Forelimb muscle (tissue), 1 donor: ENCODE data around the gene LRRC3B. TPM values are rescaled to one million over a fixed set of nuclear protein-coding genes. Genes with fewer than 3 reads are reported as not detected.

Experiments used
- DNase-seq: peaks from one replicate; pipeline ENCODE4 v3.0.0-alpha.2; 2013; ENCODE audit warnings: low read depth
- polyA plus RNA-seq: library from polyadenylated mRNA; unstranded; fragments of 120-200 nt; gene quantifications from one replicate; pipeline ENCODE4 v1.2.1, GENCODE V29; 2013; ENCODE audit not compliant: insufficient read length

LRRC3B gene
- polyA plus RNA-seq, 1 donor, result 10.0 TPM

DNA sequence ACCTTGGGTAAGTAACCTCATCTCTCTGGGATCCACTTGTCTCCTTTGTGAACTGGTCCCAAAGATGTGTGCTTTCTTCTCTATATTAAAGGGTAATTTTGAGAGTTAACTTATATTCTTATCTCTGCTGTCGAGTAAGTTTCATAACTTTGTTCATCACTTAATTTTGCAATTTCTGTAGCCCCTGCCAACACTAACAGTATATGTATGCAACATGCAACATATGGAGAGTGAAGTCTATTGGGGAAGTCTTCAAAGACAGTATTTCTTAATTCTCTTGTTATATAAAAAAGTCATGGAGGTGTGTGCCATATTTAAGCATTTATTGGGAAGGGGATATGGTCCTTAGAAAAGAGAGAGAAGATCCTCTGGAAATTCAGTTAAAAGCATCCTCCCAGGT, 85.9 kb downstream of the LRRC3B start:
- DNase-seq, result no peak

DNA sequence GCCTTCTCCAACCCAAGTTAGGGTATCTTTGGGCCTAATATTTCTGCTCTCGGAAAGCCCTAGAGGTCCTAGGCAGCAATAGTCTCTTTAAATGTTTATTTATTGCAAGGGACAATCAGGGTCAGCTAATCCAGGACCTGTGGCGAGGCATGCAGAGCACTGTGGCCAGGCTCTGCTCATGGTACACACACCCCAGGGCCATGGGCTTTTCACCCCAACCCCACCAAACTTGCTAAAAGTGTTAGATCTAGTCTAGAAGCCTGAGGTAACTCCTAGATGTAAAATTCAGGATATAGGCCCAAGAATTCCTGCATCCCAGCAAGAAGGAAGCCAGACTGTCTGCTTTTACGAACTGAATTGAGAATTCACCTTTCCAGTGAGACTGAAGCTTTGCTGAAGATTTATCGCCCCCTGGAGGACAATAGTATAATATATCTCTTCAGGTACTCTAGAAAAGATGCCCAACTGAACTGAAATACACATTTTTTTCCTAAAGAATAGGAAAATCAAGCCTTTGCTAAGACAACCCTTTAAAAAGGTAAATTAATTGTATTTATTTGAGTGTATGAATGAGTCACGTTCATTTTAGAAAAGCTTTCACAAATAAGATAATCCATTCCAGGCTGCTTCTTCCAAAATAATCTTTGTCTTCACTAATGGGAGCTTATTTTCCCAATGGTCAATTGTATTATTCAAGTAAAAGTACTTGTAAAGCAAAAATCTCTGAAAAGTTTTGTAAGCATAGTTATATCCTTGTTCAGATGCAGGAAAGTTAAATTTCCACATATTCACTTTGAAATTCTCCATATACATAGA, 89.8 kb downstream of the LRRC3B start:
- peak; percentile 43 for DNase-seq

DNA sequence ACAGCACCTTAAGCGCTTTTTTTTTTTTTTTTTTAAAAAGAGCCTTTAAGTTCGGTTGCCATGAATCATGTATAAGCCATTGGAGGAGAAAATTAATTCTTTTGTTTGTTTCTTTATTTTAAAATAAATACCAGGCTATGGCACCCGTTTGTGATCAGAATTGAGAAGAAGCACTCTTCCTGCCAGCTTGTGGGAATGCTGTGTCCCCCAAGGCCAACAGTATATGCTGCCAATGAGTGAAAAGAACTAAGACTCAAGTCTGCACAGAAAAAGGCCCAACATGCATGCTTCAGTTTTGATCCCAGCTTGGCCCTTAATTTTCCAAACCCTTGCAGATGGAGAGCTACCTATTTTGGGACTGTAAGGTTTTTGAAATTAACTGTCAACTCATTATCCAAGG, 90.5 kb downstream of the LRRC3B start:
- no peak for DNase-seq

DNA sequence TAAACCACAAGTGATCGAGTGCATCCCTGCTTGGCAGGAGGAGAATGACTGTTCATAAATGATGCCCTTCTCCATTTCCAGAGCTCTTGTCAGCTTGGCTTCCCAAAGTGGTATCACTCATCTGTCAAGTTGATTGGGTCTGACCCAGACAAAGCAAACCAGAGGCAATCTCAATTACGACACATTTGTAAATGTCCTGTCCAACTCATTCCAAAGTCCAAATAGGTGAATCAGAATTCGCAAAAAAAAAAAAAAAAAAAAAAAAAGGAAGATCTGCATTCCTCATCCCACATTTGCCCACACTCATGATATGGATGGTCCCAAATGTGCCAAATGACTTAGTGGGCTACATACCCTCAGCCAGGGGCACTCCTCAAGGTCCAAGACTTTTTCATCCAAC, 91.9 kb downstream of the LRRC3B start:
- DNase-seq, result no peak

DNA sequence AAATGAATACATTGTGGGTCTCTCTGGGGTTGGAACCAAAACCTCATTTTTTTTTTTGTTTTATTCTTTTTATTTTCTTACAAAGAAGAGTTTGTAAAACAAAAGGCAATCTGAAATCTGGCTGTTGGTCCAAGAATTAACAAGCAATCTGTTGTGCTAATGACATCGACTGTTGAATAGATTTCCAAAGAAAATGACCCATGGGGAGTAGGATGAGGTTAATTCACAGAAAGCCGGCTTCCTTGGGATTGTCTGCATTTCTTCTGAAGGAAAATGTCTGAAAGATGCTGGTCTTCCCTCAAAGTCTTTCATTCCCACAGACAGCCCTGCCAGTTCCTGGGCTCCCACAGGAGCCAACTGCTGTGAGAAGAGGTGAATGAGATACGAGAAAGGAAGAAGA, 92.9 kb downstream of the LRRC3B start:
- DNase-seq, result peak; percentile 36

DNA sequence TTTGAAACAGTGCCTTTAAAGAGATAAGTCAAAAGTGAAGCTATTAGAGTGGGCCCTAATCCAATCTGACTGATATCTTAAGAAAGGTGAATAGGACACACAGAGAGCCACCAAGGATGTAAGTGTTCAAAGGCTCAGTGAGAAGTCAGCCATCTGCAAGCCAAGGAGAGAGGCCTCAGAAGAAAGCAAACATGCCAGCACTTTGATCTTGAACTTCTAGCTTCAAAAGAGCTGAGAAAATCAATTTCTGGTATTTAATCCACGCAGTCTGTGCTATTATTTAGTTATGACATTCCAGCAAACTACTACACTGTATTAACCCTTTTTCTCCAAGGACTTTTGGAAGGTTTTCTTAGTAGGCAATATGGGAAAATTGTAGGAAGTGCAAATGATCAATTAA, 95.7 kb downstream of the LRRC3B start:
- no peak for DNase-seq

DNA sequence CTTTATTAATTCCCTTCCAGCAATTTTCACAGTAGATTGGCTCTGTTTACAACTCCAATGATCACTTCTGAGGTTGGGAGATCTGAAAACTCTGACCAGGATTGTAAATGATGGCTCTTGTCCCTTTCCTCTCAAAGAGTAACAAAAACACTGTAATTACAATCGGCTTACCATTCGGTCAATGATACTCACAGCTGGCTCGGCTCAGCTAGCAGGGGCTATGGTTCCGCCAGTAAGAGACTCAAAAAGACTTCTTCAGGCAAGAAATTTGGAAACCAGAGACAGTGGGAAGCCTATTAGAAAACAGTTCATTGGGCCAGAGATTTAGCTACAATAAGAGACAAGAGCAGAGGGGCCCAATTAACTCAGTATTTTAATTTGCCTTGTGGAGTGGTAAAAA, 96.6 kb downstream of the LRRC3B start:
- no peak for DNase-seq

DNA sequence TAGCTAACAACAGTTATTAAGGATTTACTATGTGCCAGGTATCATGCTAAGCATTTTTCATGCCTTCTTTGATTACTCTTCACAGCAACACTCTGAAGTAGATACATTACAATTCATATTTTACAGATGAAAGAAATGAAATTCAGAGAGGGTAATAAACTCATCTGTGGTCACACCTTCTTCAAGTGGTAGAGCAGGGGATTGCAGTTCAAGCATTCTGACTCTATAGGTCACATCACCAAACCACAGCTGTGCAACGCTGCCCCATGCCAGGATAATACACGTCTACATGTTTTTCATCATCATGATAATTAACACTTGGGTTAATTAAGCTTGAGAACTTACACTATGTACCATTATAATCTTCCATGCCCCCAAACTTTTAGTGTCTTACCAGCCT, 98.5 kb downstream of the LRRC3B start:
- DNase-seq, result no peak

DNA sequence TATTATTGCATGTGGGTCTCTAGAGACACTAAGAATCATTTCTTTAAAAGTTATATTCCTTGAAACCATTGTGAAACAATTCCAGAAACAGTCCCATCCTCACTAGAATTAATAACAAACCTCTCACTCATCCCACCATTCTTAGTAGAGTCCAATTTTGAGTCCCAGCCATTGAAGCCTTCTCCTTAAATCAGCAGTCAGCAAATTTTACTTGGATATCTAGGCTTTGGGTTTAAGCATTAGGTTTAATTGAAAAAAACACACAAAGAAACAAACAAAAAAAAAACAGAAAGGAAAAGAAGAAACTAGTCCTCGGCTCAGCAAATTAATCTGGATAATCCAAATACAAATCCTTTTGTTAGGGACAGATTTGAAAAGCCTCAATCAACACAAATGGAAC, 109.3 kb downstream of the LRRC3B start:
- no peak for DNase-seq

DNA sequence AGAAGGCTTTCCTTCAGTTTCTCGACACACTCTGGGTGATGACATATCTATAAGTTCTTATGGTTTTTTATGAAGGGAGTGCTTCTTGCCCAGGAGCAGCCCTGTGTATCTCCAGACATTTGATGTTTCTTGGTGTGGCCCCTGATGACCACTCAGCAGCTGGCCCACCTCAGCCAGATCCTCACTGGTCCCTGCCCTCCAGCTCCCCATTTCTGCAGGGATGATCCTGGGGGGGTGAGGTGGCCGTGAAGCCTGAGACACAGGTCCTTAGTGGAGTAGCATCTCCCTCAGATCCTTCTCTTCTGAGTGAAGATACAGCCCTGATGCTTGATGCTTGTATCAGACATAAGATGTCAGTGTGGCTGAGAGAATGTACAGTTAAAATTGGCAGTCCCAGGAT, 127.7 kb downstream of the LRRC3B start:
- DNase-seq, result no peak

DNA sequence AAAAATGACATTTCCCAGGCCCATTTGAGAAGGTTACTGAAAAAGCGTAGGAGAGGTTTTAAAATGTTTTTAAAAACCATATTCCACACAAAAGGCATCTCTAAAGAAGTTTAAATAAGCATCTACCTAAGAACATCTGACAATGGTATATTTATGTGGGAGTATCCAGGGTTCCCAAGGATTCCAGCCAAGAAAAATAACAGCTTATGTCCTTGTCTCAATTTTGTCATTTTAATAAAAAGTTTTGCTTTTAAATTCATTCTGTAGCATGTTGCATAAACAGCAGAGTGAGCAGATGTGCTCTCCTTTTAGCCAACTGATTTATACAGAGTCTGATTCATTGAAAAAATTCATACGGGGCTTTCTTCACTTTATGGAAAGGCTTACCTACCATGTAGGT, 129.9 kb downstream of the LRRC3B start:
- peak; percentile 57 for DNase-seq

DNA sequence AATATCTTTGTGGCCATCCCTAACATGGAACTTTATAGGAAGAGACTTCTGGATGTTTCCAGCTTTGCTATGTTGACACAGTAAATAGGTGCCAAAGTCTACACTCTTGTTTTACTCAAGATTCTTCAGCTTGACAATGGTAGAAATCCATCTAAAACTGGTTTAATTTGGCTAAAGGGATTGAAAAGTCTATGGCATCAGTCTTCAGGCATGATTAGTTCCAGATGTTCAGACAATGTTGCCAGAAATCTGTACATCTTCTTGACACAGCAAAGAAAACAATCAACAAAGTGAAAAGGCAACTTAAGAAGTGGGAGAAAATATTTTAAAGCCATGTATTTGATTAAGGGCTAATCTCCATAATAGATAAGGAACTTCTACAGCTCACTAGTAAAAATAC, 130.5 kb downstream of the LRRC3B start:
- no peak for DNase-seq

DNA sequence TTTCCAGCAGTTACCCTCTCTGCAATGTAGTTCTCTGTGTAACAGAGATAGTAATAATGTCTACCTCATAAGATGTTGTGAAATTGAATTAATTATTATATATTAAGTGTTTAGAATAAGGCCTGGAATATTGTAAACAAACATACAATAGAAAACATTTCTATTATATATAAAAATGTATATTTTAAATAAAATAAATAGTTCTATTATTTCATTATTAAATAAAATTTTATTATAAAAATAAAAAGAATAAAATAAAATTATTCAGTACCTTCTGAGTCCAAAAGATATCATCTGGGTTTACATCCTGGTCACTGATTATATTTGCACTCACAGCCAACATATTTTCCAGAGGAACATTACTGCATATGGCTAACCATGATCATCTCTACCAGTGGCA, 135.4 kb downstream of the LRRC3B start:
- no peak for DNase-seq
